WTC11 (cell line): ENCODE data around the gene MRPL20. TPM values are rescaled to one million over a fixed set of nuclear protein-coding genes. Genes with fewer than 3 reads are reported as not detected.

Experiments
- ATAC-seq: fragments of 200-7000 bp; cut with Tn5 transposase; 2 replicates; pipeline ENCODE4 v1.10.0; 2021; ENCODE audit warnings: mild to moderate bottlenecking, moderate library complexity
- CTCF ChIA-PET: fragments of 300-600 bp; sonication (Branson Sonifier 250); formaldehyde crosslinking; loops from one replicate; lab custom pipeline; 2021; ENCODE audit warnings: antibody characterized with exemption; lab: Charles Lee
- POLR2A ChIA-PET: fragments of 350-600 bp; sonication (Branson Sonifier 250); formaldehyde crosslinking; loops from one replicate; lab custom pipeline; 2021; ENCODE audit warnings: antibody characterized with exemption; lab: Charles Lee
- DNase-seq: peaks from one replicate; pipeline ENCODE4 v3.0.0; 2021; ENCODE audit warnings: low spot score
- H3K27ac Mint-ChIP-seq: 2 replicates; pipeline ENCODE4 v1.8.0; 2021; ENCODE audit warnings: mixed read lengths
- H3K27me3 Mint-ChIP-seq: 2 replicates; pipeline ENCODE4 v1.8.0; 2021; ENCODE audit warnings: low read depth, mild to moderate bottlenecking, moderate library complexity, mixed read lengths
- H3K36me3 Mint-ChIP-seq: 2 replicates; pipeline ENCODE4 v1.8.0; 2021; ENCODE audit warnings: mixed read lengths
- H3K4me1 Mint-ChIP-seq: 2 replicates; pipeline ENCODE4 v1.8.0; 2022; ENCODE audit warnings: mixed read lengths
- H3K4me3 Mint-ChIP-seq: 2 replicates; pipeline ENCODE4 v1.8.0; 2021; ENCODE audit warnings: mild to moderate bottlenecking, moderate library complexity, mixed read lengths
- H3K9me3 Mint-ChIP-seq: 2 replicates; pipeline ENCODE4 v1.8.0; 2021; ENCODE audit warnings: mixed read lengths
- ERG ChIP-seq: fragments of 250-450 bp; sonication (Bioruptor Pico); IDR thresholded peaks from 2 replicates; pipeline ENCODE4 v1.8.0; 2021; ENCODE audit warnings: mild to moderate bottlenecking
- ETV6 ChIP-seq: sonication (generic); formaldehyde crosslinking; IDR thresholded peaks from 2 replicates; pipeline ENCODE4 v1.8.1; 2022; ENCODE audit warnings: mild to moderate bottlenecking, missing genetic modification reagents
- FOXP1 ChIP-seq: sonication (generic); formaldehyde crosslinking; IDR thresholded peaks from 2 replicates; pipeline ENCODE4 v1.8.0; 2022; ENCODE audit warnings: missing genetic modification reagents, mild to moderate bottlenecking, moderate library complexity, borderline replicate concordance
- HMGA2 ChIP-seq: fragments of 250-450 bp; sonication (Bioruptor Pico); IDR thresholded peaks from 2 replicates; pipeline ENCODE4 v1.4.0; 2021; ENCODE audit warnings: mild to moderate bottlenecking, moderate library complexity
- IRF2 ChIP-seq: sonication (generic); formaldehyde crosslinking; IDR thresholded peaks from 2 replicates; pipeline ENCODE4 v1.8.0; 2022; ENCODE audit warnings: low read depth, missing genetic modification reagents, borderline replicate concordance
- MAX ChIP-seq: sonication (generic); formaldehyde crosslinking; IDR thresholded peaks from 2 replicates; pipeline ENCODE4 v1.8.0; 2022; ENCODE audit warnings: mild to moderate bottlenecking, missing genetic modification reagents
- OVOL2 ChIP-seq: fragments of 250-450 bp; sonication (Bioruptor Pico); IDR thresholded peaks from 2 replicates; pipeline ENCODE4 v1.9.0; 2021; ENCODE audit warnings: mild to moderate bottlenecking, borderline replicate concordance
- PREB ChIP-seq: sonication (generic); formaldehyde crosslinking; IDR thresholded peaks from 2 replicates; pipeline ENCODE4 v1.8.1; 2022; ENCODE audit warnings: mild to moderate bottlenecking, missing genetic modification reagents, moderate library complexity, borderline replicate concordance
- TEAD1 ChIP-seq: sonication (generic); formaldehyde crosslinking; IDR thresholded peaks from 2 replicates; pipeline ENCODE4 v1.8.0; 2022; ENCODE audit warnings: mild to moderate bottlenecking, missing genetic modification reagents
- TEAD4 ChIP-seq: sonication (generic); formaldehyde crosslinking; IDR thresholded peaks from 2 replicates; pipeline ENCODE4 v1.8.0; 2022; ENCODE audit warnings: mild to moderate bottlenecking, missing genetic modification reagents
- USF1 ChIP-seq: sonication (generic); formaldehyde crosslinking; IDR thresholded peaks from 2 replicates; pipeline ENCODE4 v1.8.0; 2022; ENCODE audit warnings: mild to moderate bottlenecking, missing genetic modification reagents
- ZMAT4 ChIP-seq: fragments of 250-450 bp; sonication (Bioruptor Pico); IDR thresholded peaks from 2 replicates; pipeline ENCODE4 v1.9.0; 2021; ENCODE audit warnings: mild to moderate bottlenecking
- ZNF121 ChIP-seq: sonication (generic); formaldehyde crosslinking; IDR thresholded peaks from 2 replicates; pipeline ENCODE4 v1.8.0; 2023; ENCODE audit warnings: missing genetic modification reagents
- ZNF232 ChIP-seq: sonication (generic); formaldehyde crosslinking; IDR thresholded peaks from 2 replicates; pipeline ENCODE4 v1.8.0; 2022; ENCODE audit warnings: mild to moderate bottlenecking, missing genetic modification reagents
- ZNF671 ChIP-seq: fragments of 250-450 bp; sonication (Bioruptor Pico); IDR thresholded peaks from 2 replicates; pipeline ENCODE4 v1.8.0; 2021; ENCODE audit warnings: mild to moderate bottlenecking
- ZSCAN18 ChIP-seq: fragments of 250-450 bp; sonication (Bioruptor Pico); IDR thresholded peaks from 2 replicates; pipeline ENCODE4 v2.1.2; 2022; ENCODE audit warnings: mild to moderate bottlenecking, moderate library complexity
- total RNA-seq: library from RNA; stranded (reverse); gene quantifications from 3 replicates; pipeline ENCODE4 v1.2.3, GENCODE V29; 2021
- TF ChIP-seq, protein P1 (sequence below): fragments of 250-450 bp; sonication (Bioruptor Pico); IDR thresholded peaks from 2 replicates; pipeline ENCODE4 v1.9.0; 2021; ENCODE audit warnings: mild to moderate bottlenecking, borderline replicate concordance
- TF ChIP-seq, protein P2 (sequence below): sonication (generic); formaldehyde crosslinking; IDR thresholded peaks from 2 replicates; pipeline ENCODE4 v1.8.1; 2023; ENCODE audit warnings: mild to moderate bottlenecking, missing genetic modification reagents
- TF ChIP-seq, protein P3 (sequence below): sonication (generic); formaldehyde crosslinking; IDR thresholded peaks from 2 replicates; pipeline ENCODE4 v1.8.1; 2022; ENCODE audit warnings: low read depth, mild to moderate bottlenecking, moderate library complexity, missing genetic modification reagents, borderline replicate concordance

Gene MRPL20
- total RNA-seq, 1 experiment from 2014 or later: 156 TPM

DNA sequence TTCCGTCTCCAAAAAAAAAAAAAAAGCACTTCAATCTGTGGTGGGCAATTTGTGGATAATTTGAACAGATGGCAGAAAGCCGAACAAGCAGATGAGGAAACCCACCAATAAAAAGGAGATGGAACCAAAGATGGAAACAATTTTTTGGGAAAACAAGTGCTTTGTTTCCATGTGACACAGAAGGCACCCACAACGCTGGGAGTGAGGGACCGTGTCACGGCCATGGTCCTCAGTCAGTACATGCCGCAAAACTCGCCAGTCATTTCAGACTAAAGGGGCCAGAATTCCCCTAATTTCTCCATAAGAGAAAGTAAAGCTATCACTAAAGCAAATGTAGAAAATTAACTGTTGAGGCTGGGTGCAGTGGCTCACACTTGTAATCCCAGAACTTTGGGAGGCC is 13.0 kb downstream of the MRPL20 start (continued):
- TF ChIP-seq, protein P1, sequence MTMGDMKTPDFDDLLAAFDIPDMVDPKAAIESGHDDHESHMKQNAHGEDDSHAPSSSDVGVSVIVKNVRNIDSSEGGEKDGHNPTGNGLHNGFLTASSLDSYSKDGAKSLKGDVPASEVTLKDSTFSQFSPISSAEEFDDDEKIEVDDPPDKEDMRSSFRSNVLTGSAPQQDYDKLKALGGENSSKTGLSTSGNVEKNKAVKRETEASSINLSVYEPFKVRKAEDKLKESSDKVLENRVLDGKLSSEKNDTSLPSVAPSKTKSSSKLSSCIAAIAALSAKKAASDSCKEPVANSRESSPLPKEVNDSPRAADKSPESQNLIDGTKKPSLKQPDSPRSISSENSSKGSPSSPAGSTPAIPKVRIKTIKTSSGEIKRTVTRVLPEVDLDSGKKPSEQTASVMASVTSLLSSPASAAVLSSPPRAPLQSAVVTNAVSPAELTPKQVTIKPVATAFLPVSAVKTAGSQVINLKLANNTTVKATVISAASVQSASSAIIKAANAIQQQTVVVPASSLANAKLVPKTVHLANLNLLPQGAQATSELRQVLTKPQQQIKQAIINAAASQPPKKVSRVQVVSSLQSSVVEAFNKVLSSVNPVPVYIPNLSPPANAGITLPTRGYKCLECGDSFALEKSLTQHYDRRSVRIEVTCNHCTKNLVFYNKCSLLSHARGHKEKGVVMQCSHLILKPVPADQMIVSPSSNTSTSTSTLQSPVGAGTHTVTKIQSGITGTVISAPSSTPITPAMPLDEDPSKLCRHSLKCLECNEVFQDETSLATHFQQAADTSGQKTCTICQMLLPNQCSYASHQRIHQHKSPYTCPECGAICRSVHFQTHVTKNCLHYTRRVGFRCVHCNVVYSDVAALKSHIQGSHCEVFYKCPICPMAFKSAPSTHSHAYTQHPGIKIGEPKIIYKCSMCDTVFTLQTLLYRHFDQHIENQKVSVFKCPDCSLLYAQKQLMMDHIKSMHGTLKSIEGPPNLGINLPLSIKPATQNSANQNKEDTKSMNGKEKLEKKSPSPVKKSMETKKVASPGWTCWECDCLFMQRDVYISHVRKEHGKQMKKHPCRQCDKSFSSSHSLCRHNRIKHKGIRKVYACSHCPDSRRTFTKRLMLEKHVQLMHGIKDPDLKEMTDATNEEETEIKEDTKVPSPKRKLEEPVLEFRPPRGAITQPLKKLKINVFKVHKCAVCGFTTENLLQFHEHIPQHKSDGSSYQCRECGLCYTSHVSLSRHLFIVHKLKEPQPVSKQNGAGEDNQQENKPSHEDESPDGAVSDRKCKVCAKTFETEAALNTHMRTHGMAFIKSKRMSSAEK: no peak
- TF ChIP-seq HMGA2 (CRISPR knock-in tag): no peak
- no peak for TF ChIP-seq ZSCAN18 (CRISPR knock-in tag)
- no peak for TF ChIP-seq USF1
- TF ChIP-seq, all 79 proteins: peak for 0

- TF ChIP-seq ERG (CRISPR knock-in tag): no peak
- TF ChIP-seq MAX (CRISPR knock-in tag): no peak
- no peak for TF ChIP-seq TEAD1
- TF ChIP-seq ZNF671: no peak
- TF ChIP-seq TEAD4 (CRISPR knock-in tag): no peak
- TF ChIP-seq ZMAT4 (CRISPR knock-in tag): no peak
- POLR2A ChIA-PET: interaction anchor here (0.6 kb wide), 1 partner anchor 201 kb away, joined by 3 read pairs; no protein-coding TSS in a partner anchor
- ATAC-seq (no peak), DNase-seq (no peak)
- H3K27me3 Mint-ChIP-seq: no peaks in the 10 kb centered on the region
- H3K36me3 Mint-ChIP-seq: peaks cover 88% of the 10 kb centered on the region
- no peak overlapping the region for H3K27ac Mint-ChIP-seq
- peaks cover 6% of the 10 kb centered on the region for H3K4me1 Mint-ChIP-seq
- no peak overlapping the region for H3K4me3 Mint-ChIP-seq
- H3K9me3 Mint-ChIP-seq: no peaks in the 10 kb centered on the region
- CTCF ChIA-PET: interaction anchor here (0.7 kb wide), 1 partner anchor 9 kb away, joined by 3 read pairs; no protein-coding TSS in a partner anchor
Observed at GRCh38 chr1:1393428-1393827, 13.7 kb downstream of the MRPL20 start.

DNA sequence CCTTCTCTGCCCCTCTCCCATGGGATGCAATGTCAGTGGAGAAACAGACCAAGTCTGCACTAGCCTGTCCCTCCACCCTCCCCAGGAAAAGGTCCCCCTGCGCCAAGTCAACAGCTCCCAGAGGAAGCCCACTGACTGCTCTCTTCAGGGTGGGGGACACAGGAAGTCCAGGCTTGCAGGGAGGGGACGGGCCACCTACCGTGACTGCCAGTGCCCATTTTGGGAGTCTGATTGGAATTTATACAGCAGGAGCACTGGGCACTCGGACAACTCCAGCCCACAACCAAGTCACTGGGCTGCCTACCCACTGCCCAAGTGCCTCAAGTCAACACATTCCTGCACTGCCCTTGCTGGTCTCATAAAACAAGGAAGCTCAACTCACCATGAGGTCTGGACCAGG is 14.1 kb downstream of the MRPL20 start:
- peaks cover 88% of the 10 kb centered on the region for H3K36me3 Mint-ChIP-seq
- no peak overlapping the region for H3K4me3 Mint-ChIP-seq
- H3K27me3 Mint-ChIP-seq: no peaks in the 10 kb centered on the region
- peaks cover 3% of the 10 kb centered on the region for H3K4me1 Mint-ChIP-seq
- no peak overlapping the region for H3K27ac Mint-ChIP-seq
- no peak for ATAC-seq
- ChIA-PET POLR2A (no interaction called here), CTCF (interaction anchor here (0.7 kb wide), 1 partner anchor 9 kb away, joined by 3 read pairs; no protein-coding TSS in a partner anchor)
- no peaks in the 10 kb centered on the region for H3K9me3 Mint-ChIP-seq
- DNase-seq: no peak
- TF ChIP-seq ZNF232 (CRISPR knock-in tag) (no peak), OVOL2 (CRISPR knock-in tag) (no peak), ZNF121 (CRISPR knock-in tag) (no peak), ZNF671 (no peak), FOXP1 (CRISPR knock-in tag) (no peak), ERG (CRISPR knock-in tag) (no peak), IRF2 (CRISPR knock-in tag) (no peak), ETV6 (CRISPR knock-in tag) (no peak), PREB (CRISPR knock-in tag) (no peak)
- TF ChIP-seq, protein P2, sequence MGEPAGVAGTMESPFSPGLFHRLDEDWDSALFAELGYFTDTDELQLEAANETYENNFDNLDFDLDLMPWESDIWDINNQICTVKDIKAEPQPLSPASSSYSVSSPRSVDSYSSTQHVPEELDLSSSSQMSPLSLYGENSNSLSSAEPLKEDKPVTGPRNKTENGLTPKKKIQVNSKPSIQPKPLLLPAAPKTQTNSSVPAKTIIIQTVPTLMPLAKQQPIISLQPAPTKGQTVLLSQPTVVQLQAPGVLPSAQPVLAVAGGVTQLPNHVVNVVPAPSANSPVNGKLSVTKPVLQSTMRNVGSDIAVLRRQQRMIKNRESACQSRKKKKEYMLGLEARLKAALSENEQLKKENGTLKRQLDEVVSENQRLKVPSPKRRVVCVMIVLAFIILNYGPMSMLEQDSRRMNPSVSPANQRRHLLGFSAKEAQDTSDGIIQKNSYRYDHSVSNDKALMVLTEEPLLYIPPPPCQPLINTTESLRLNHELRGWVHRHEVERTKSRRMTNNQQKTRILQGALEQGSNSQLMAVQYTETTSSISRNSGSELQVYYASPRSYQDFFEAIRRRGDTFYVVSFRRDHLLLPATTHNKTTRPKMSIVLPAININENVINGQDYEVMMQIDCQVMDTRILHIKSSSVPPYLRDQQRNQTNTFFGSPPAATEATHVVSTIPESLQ (CRISPR knock-in tag): no peak
- TF ChIP-seq, protein P3, sequence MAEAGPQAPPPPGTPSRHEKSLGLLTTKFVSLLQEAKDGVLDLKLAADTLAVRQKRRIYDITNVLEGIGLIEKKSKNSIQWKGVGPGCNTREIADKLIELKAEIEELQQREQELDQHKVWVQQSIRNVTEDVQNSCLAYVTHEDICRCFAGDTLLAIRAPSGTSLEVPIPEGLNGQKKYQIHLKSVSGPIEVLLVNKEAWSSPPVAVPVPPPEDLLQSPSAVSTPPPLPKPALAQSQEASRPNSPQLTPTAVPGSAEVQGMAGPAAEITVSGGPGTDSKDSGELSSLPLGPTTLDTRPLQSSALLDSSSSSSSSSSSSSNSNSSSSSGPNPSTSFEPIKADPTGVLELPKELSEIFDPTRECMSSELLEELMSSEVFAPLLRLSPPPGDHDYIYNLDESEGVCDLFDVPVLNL (CRISPR knock-in tag): no peak
